Cardiac muscle cell (in vitro differentiated cells and primary cell): Measurements from ENCODE around the gene ATP12A. TPM values are rescaled to one million over a fixed set of nuclear protein-coding genes. Genes with fewer than 3 reads are reported as not detected.

Experiments
- DNase-seq, 2 donors: peaks; one replicate each; pipeline versions ENCODE4 v3.0.0 to v3.0.0-alpha.2; 2010 to 2017; ENCODE audit warnings: low read depth in 1 of 2, low spot score in 1 of 2
- H3K27ac ChIP-seq: fragments of 200-600 bp; sonication (generic); 2 replicates; pipeline ENCODE4 v1.5.1; 2016
- H3K27me3 ChIP-seq: fragments of 200-600 bp; sonication (generic); 2 replicates; pipeline ENCODE4 v1.6.0; 2016; ENCODE audit warnings: control low read depth
- H3K36me3 ChIP-seq: fragments of 200-600 bp; sonication (generic); 2 replicates; pipeline ENCODE4 v1.5.1; 2016; ENCODE audit warnings: control low read depth
- H3K4me1 ChIP-seq: fragments of 200-600 bp; sonication (generic); 2 replicates; pipeline ENCODE4 v1.8.1; 2017; ENCODE audit warnings: low read depth, mild to moderate bottlenecking, mixed run types
- H3K4me3 ChIP-seq: fragments of 200-600 bp; sonication (generic); 2 replicates; pipeline ENCODE4 v1.5.1; 2016; ENCODE audit warnings: mild to moderate bottlenecking
- H3K9me3 ChIP-seq: fragments of 200-600 bp; sonication (generic); 2 replicates; pipeline ENCODE4 v1.5.1; 2017; ENCODE audit warnings: low read depth, mild to moderate bottlenecking, control low read depth
- polyA plus RNA-seq: library from polyadenylated mRNA; unstranded; fragments of >200 nt; fragmentation: Nextera tagmentation; extraction: Ambion mirVana; gene quantifications from 2 replicates; pipeline ENCODE4 v1.2.1, GENCODE V29; 2016
- total RNA-seq: library from RNA; depleted of rRNA; stranded (reverse); fragments of >200 nt; gene quantifications from 2 replicates; pipeline ENCODE4 v1.2.3, GENCODE V29; 2016
- TF ChIP-seq, protein P1 (sequence below): IDR thresholded peaks from 2 replicates; pipeline ENCODE4 v1.5.1; 2012; ENCODE audit warnings: low read depth, mild to moderate bottlenecking, low read length

Gene ATP12A
- total and polyA plus RNA-seq, 2 experiments from 2014 or later, result not detected

DNA sequence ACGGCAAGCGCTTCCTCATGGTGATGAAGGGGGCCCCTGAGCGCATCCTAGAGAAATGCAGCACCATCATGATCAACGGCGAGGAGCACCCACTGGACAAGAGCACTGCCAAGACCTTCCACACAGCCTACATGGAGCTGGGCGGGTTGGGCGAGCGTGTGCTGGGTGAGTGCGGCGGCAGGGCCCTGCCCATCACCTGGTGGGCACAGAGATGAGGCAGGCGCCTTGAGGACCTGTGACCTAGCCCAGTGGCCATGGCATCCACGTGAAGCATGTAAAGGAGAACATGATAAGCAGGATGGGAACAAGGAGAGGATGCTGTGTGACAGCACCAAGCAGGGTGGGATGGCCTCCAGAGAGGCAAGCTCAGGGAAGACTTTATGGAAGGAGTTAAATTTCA, 18.5 kb downstream of the ATP12A start:
- Histone ChIP-seq H3K36me3 (no peaks in the 10 kb centered on the region), H3K9me3 (no peaks in the 10 kb centered on the region), H3K4me3 (no peak overlapping the region), H3K27ac (no peak overlapping the region), H3K4me1 (no peaks in the 10 kb centered on the region), H3K27me3 (no peaks in the 10 kb centered on the region)
- DNase-seq, result no peak
- TF ChIP-seq, protein P1, sequence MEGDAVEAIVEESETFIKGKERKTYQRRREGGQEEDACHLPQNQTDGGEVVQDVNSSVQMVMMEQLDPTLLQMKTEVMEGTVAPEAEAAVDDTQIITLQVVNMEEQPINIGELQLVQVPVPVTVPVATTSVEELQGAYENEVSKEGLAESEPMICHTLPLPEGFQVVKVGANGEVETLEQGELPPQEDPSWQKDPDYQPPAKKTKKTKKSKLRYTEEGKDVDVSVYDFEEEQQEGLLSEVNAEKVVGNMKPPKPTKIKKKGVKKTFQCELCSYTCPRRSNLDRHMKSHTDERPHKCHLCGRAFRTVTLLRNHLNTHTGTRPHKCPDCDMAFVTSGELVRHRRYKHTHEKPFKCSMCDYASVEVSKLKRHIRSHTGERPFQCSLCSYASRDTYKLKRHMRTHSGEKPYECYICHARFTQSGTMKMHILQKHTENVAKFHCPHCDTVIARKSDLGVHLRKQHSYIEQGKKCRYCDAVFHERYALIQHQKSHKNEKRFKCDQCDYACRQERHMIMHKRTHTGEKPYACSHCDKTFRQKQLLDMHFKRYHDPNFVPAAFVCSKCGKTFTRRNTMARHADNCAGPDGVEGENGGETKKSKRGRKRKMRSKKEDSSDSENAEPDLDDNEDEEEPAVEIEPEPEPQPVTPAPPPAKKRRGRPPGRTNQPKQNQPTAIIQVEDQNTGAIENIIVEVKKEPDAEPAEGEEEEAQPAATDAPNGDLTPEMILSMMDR, result no peak

- Histone ChIP-seq H3K9me3 (no peaks in the 10 kb centered on the region), H3K27ac (no peak overlapping the region), H3K27me3 (no peaks in the 10 kb centered on the region), H3K36me3 (no peaks in the 10 kb centered on the region), H3K4me3 (no peak overlapping the region), H3K4me1 (no peaks in the 10 kb centered on the region)
- no peak for DNase-seq
- TF ChIP-seq, protein P1, result no peak
These were observed 19.3 kb downstream of the ATP12A start for GRCh38 chr13:24699541-24699940.

DNA sequence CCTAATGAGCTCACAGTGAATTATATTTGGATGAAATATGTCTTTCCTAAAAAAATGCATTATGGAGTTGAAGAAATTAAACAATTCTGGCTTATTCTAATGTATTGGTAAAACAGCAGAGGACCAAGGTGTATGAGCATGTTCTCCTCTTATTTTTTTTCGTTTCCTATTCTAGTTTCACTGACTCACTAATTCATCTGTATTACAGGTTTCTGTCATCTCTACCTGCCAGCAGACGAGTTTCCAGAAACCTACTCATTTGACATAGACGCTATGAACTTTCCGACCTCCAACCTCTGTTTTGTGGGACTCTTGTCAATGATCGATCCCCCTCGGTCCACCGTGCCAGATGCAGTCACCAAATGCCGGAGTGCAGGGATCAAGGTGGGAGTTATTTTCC, 20.3 kb downstream of the ATP12A start:
- H3K27ac ChIP-seq, result no peak overlapping the region
- no peak overlapping the region for H3K4me3 ChIP-seq
- no peaks in the 10 kb centered on the region for H3K36me3 ChIP-seq
- TF ChIP-seq, protein P1, result no peak
- DNase-seq, result no peak
- H3K9me3 ChIP-seq, result no peaks in the 10 kb centered on the region
- H3K4me1 ChIP-seq, result no peaks in the 10 kb centered on the region
- H3K27me3 ChIP-seq, result no peaks in the 10 kb centered on the region

DNA sequence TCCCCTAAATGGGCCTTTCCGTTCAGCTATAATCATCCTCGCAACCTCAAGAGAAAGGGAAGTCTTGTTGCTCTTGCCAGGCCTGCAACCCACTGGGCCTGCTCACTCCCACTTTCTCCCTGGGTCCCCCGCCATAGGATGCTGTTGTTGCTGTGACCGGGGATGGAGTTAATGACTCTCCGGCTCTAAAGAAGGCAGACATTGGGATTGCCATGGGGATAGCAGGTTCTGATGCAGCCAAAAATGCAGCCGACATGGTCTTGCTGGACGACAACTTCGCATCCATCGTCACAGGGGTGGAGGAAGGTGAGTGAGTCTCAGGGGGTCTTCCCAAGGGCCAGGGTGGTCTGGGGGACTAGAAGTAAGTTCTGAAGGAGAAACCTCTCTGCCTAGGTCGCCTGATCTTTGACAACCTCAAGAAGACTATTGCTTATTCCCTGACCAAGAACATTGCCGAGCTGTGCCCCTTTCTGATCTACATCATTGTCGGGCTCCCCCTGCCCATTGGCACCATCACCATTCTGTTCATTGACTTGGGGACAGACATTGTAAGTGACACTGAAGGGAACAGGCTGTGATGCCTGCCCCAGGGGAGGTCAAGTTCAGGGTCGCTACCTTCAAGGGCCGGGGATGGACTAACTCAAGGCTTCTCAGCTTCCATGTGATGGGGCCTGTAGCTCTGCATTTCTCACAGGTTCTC, 26.8 kb downstream of the ATP12A start:
- no peaks in the 10 kb centered on the region for H3K27me3 ChIP-seq
- no peak overlapping the region for H3K4me3 ChIP-seq
- no peaks in the 10 kb centered on the region for H3K9me3 ChIP-seq
- no peak for DNase-seq
- TF ChIP-seq, protein P1, result no peak
- H3K36me3 ChIP-seq, result no peaks in the 10 kb centered on the region
- no peak overlapping the region for H3K27ac ChIP-seq
- H3K4me1 ChIP-seq, result no peaks in the 10 kb centered on the region

DNA sequence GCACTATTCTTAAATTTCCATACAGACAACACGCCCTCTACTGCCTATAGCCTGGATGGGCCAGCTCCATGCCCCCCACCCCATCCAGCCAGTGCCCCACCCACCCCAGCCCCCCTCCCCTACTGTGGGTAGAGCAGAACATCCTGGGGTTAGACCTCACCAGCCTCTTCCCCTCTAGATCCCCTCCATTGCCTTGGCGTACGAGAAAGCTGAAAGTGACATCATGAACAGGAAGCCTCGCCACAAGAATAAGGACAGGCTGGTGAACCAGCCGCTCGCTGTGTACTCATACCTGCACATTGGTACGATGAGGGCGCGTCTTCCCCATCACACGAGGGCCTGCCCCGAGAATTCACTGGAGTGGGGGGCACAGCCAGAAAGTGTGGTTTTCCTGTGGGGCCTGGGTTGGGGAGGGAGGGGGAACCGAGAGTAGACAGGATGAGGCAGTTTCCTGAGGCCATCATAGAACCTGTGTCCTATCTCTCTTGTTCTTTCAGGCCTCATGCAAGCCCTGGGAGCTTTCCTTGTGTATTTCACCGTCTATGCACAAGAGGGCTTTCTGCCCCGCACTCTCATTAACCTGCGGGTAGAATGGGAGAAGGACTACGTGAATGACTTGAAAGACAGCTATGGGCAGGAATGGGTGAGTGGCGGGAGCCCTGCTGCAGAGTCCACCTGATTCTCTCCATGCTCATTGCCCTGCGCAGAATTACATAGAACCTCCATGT, 29.1 kb downstream of the ATP12A start:
- Histone ChIP-seq H3K9me3 (no peaks in the 10 kb centered on the region), H3K27ac (no peak overlapping the region), H3K27me3 (no peaks in the 10 kb centered on the region), H3K4me1 (peaks cover 21% of the 10 kb centered on the region), H3K4me3 (no peak overlapping the region), H3K36me3 (no peaks in the 10 kb centered on the region)
- TF ChIP-seq, protein P1, result no peak
- DNase-seq, result no peak
